Measurements from ENCODE around the gene ZBTB40. TPM values are rescaled to one million over a fixed set of nuclear protein-coding genes. Genes with fewer than 3 reads are reported as not detected.

The ZBTB40 gene, protein sequence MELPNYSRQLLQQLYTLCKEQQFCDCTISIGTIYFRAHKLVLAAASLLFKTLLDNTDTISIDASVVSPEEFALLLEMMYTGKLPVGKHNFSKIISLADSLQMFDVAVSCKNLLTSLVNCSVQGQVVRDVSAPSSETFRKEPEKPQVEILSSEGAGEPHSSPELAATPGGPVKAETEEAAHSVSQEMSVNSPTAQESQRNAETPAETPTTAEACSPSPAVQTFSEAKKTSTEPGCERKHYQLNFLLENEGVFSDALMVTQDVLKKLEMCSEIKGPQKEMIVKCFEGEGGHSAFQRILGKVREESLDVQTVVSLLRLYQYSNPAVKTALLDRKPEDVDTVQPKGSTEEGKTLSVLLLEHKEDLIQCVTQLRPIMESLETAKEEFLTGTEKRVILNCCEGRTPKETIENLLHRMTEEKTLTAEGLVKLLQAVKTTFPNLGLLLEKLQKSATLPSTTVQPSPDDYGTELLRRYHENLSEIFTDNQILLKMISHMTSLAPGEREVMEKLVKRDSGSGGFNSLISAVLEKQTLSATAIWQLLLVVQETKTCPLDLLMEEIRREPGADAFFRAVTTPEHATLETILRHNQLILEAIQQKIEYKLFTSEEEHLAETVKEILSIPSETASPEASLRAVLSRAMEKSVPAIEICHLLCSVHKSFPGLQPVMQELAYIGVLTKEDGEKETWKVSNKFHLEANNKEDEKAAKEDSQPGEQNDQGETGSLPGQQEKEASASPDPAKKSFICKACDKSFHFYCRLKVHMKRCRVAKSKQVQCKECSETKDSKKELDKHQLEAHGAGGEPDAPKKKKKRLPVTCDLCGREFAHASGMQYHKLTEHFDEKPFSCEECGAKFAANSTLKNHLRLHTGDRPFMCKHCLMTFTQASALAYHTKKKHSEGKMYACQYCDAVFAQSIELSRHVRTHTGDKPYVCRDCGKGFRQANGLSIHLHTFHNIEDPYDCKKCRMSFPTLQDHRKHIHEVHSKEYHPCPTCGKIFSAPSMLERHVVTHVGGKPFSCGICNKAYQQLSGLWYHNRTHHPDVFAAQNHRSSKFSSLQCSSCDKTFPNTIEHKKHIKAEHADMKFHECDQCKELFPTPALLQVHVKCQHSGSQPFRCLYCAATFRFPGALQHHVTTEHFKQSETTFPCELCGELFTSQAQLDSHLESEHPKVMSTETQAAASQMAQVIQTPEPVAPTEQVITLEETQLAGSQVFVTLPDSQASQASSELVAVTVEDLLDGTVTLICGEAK
- total RNA-seq = 10 to 100 TPM; 11.8 to 12.9 TPM

DNA sequence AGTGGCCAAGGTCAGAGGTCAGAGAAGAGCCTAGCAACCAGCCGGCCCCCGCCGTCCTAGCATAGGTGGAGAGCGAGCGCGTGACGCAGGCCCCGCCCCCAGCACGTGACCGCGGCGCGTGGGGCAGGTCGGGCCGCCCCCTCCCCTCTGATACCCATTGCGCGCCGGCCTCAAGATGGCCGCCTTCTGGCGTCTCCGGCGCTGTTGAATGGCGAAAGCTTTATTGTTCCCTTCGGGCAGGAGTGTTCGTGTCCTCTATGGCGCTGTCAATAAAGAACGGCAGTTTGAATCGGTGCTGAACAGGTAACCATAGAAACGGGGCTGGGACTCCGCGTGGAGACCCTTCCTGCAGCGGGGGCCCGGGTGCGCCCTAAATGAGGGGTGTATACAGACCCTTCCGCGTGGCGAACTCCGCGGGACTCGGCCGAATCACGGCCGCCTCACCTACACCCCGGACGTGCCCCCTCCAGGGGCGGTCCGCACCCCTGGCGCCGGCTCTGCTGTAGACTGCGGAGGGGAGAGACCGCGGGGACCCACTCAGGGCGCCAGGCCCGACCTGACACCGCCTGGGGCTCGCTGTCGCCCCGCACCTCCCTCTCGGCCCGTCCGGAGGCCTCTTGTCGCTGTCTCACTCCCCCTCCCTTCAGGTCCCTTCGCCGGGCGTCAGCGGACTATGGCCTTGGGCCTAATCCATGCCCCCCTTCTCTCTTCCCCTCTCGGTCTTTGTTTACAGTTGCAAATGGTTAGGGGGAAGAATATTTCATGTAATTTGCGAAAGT is at the start of gene ZBTB40:
TSS of gene ZBTB40 (plus strand) at position 150 of the 779 bp plus-strand sequence. CDS start 38,098 bp downstream, outside the sequence.
- intact Hi-C loops (cut with micrococcal nuclease) = loop anchor here (1.0 kb wide), 1 partner anchor 427 kb away; no protein-coding TSS in a partner anchor
- CTCF ChIA-PET = no interaction called here
- POLR2A ChIA-PET = no interaction called here
- DNase-seq = peak; percentile 97
- Mint-ChIP-seq H3K27ac (peak within 1 kb of the TSS; percentile 81), H3K27me3 (no peaks in the 10 kb centered on the region), H3K9me3 (no peaks in the 10 kb centered on the region), H3K4me1 (ENCODE audit: low read depth) (peaks cover 27% of the 10 kb centered on the region), H3K4me3 (peak within 1 kb of the TSS; percentile 89), H3K36me3 (no peaks in the 10 kb centered on the region)

DNA sequence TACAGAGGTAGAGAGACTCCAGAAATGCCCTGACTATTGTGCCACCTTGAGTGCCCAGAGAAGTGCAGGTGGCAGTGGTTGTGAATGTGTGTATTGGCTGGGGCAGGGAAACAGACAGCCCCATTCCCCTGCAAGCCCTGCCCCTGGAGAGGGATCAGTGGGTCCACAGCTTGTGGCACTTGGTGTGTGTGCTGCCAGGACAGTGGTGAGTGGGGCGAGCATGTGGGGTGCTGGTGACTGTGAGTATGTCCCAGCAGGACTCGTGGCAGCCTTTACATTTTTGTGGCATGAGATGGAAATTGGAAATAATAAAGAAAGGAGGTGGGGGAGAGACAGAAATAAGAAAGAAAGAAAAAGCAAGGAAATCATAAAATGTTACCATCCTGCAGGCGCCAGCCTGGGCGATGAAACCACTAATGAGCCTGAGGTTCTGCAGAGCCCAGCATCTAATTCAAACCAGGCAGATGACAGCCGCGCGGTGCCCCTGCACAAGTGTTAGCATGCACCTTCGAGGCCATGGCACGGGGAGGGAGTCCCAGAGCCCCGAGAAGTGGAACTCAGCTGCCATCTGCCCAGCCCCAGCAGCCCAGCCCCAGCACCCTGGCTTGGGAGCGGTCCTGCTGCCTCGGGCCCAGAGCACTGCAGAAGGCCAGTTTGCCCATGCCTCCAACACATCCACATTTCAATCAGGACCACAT is 49.1 kb upstream of the ZBTB40 start:
- Mint-ChIP-seq H3K36me3 (no peaks in the 10 kb centered on the region), H3K9me3 (no peaks in the 10 kb centered on the region), H3K4me3 (no peak overlapping the region), H3K4me1 (ENCODE audit: low read depth) (peaks cover 11% of the 10 kb centered on the region), H3K27ac (no peak overlapping the region), H3K27me3 (peaks cover 48% of the 10 kb centered on the region)
- ChIA-PET CTCF (interaction anchor here (0.6 kb wide), 1 partner anchor 39 kb away, joined by 4 read pairs; no protein-coding TSS in a partner anchor), POLR2A (interaction anchor here (0.6 kb wide), 1 partner anchor 14 kb away, joined by 3 read pairs; no protein-coding TSS in a partner anchor)
- intact Hi-C loops (cut with micrococcal nuclease) = no loop called here
- no peak for DNase-seq

DNA sequence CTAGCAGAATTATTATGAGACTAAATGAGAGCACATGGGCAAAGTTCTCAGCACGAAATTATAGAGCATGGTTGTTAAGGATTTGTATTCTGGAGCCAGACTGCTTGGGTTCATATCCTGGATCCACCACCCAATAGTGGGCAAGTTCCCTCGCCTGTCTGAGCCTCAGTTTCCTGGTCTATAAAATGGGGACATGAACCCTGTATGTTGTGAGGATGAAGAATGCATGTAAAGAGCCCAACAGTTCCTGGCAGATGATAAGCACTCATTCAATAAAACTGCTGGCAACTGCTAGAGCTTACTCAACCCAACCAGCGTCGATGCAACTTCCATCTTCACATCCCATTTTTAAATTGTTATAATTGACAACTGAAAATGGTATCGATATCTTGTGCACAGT is 47.2 kb upstream of the ZBTB40 start:
- ChIA-PET POLR2A (no interaction called here), CTCF (interaction anchor here (1.2 kb wide), 1 partner anchor 12 kb away, joined by 5 read pairs; no protein-coding TSS in a partner anchor)
- Mint-ChIP-seq H3K9me3 (no peaks in the 10 kb centered on the region), H3K27ac (no peak overlapping the region), H3K36me3 (no peaks in the 10 kb centered on the region), H3K4me3 (no peak overlapping the region), H3K4me1 (ENCODE audit: low read depth) (no peaks in the 10 kb centered on the region), H3K27me3 (peaks cover 35% of the 10 kb centered on the region)
- intact Hi-C loops (cut with micrococcal nuclease) = no loop called here
- no peak for DNase-seq

DNA sequence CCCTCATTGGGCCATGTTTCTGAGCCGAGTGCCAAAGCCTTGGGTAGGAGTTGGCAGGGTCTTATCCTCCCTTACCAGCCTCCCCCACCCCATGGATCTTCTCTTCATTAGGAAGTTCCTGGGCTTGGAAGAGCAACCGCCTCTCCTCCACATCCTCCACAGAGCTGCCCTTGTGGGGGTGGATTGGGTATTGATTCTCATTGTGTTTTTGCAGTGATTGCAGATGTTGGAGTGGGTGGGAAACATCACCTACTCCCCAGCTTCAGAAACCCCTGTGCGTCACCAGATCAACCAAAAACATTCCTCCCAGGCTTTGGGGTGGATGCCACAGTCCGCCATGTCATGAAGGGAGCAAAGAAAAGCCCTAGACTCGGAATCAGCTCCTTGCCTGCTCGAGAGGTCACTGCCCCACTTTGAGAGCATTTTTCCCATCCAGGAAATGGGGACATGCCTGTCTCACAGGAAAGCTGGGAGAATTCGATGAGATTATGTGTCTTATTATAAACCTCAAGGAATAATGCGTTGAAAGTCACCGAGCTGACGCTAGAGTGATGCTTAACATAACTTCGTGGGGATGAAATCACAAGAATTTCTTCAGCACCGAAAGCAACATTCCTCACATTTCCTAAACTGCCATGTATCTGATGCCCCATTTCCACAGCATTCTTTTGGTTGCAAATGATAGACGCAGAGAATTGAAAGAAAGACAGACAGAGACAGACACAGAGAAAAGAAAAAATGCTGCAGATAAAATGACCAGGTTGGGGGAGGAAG is 44.7 kb upstream of the ZBTB40 start:
- no peaks in the 10 kb centered on the region for H3K9me3 Mint-ChIP-seq
- CTCF ChIA-PET = interaction anchor here (0.6 to 1.6 kb wide), 2 partner anchors 275 to 402 kb away, joined by 3 to 4 read pairs; no protein-coding TSS in a partner anchor
- H3K4me1 Mint-ChIP-seq (ENCODE audit: low read depth) = no peaks in the 10 kb centered on the region
- H3K27ac Mint-ChIP-seq = no peak overlapping the region
- POLR2A ChIA-PET = no interaction called here
- no peaks in the 10 kb centered on the region for H3K36me3 Mint-ChIP-seq
- no peak for DNase-seq
- intact Hi-C loops (cut with micrococcal nuclease) = no loop called here
- H3K27me3 Mint-ChIP-seq = peaks cover 20% of the 10 kb centered on the region
- H3K4me3 Mint-ChIP-seq = no peak overlapping the region

DNA sequence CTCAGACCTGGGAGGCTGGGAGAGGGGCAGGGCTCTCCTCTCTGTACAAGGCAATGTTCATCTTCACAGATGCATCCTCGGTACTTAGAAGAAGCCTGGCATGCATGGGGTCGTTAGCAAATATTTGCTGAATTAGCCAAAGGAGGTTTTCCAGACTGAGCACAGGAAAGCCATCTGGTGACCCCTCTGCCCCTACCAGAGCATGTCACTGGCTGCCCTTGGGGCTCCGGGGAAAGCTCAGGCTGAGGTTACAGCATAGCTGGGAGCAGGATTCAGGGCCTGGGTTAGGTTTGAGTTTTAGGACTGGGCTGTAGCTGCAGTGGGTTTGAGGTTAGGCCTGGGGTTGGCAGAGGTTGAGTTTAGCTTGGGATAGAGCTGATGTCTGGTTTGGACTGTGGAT is 43.4 kb upstream of the ZBTB40 start:
- H3K9me3 Mint-ChIP-seq = no peaks in the 10 kb centered on the region
- peaks cover 14% of the 10 kb centered on the region for H3K27me3 Mint-ChIP-seq
- ChIA-PET POLR2A (no interaction called here), CTCF (interaction anchor here (1.6 kb wide), 1 partner anchor 277 kb away, joined by 4 read pairs; no protein-coding TSS in a partner anchor)
- intact Hi-C loops (cut with micrococcal nuclease) = no loop called here
- no peaks in the 10 kb centered on the region for H3K4me1 Mint-ChIP-seq (ENCODE audit: low read depth)
- no peak overlapping the region for H3K4me3 Mint-ChIP-seq
- no peak overlapping the region for H3K27ac Mint-ChIP-seq
- H3K36me3 Mint-ChIP-seq = no peaks in the 10 kb centered on the region
- DNase-seq = no peak

DNA sequence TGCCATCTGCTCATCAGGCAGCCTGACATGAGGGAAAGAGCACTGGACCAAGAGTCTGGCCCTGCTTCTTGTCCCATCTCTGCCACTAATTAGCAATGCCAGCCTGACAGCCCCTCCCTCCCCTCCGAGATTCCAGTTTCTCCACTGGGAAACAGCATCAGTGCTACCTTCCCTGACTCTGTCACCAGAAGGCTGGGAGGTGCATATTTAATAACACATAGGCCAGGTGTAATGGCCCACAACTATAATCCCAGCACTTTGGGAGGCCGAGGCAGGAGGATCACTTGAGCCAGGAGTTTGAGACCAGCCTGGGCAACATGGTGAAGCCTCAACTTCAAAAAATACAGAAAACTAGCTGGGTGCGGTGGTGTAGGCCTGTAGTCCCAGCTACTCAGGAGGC is 41.2 kb upstream of the ZBTB40 start:
- peaks cover 2% of the 10 kb centered on the region for H3K27me3 Mint-ChIP-seq
- H3K36me3 Mint-ChIP-seq = no peaks in the 10 kb centered on the region
- DNase-seq = no peak
- no peaks in the 10 kb centered on the region for H3K9me3 Mint-ChIP-seq
- ChIA-PET CTCF (no interaction called here), POLR2A (no interaction called here)
- no peak overlapping the region for H3K4me3 Mint-ChIP-seq
- no peak overlapping the region for H3K27ac Mint-ChIP-seq
- intact Hi-C loops (cut with micrococcal nuclease) = no loop called here
- H3K4me1 Mint-ChIP-seq (ENCODE audit: low read depth) = no peaks in the 10 kb centered on the region

DNA sequence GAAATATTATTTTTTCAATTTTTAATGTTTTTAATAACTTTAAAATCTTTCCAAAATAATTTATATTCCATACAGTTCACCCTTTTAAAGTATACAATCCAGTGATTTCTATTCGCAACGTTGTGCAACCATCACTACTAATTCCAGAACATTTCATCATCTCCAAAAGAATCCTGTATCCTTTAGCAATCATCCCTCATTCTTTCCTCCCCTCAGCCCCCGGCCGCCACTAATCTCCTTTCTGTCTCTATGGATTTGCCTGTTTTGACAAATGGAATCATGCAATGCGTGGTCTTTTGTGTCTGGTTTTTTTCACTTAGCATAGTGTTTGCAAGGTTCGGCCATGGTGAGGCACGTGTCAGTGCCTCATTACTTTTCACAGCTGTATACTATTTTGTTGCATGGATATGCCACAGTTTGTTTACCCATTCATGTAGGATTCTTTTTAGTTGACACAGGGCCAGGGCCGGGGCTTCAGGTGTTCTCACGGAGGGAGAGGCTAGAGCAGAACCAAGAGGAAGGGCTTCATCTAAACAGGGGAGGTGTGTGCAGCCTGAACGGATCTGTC is 40.6 kb upstream of the ZBTB40 start:
- ChIA-PET CTCF (no interaction called here), POLR2A (no interaction called here)
- Mint-ChIP-seq H3K9me3 (no peaks in the 10 kb centered on the region), H3K27me3 (peaks cover 3% of the 10 kb centered on the region), H3K4me3 (no peak overlapping the region), H3K4me1 (ENCODE audit: low read depth) (no peaks in the 10 kb centered on the region), H3K36me3 (no peaks in the 10 kb centered on the region), H3K27ac (no peak overlapping the region)
- no peak for DNase-seq
- intact Hi-C loops (cut with micrococcal nuclease) = no loop called here

DNA sequence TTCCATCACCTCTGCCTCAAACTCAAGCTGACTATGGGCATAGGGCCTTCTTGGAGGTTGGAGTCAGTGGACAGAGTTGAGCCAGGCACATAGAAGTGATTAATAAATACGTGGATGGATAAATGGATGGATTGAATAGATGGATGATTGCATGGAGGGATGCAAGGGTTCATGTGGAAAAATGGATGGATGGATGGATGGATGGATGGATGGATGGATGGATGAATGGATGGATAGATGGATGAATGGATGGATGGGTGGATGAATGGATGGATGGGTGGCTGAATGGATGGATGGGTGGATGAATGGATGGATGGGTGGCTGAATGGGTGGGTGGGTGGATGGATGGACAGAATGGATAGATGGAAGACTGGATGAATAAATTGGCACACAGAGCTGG is 40.1 kb upstream of the ZBTB40 start:
- H3K27me3 Mint-ChIP-seq = peaks cover 5% of the 10 kb centered on the region
- H3K4me1 Mint-ChIP-seq (ENCODE audit: low read depth) = no peaks in the 10 kb centered on the region
- no peak overlapping the region for H3K27ac Mint-ChIP-seq
- CTCF ChIA-PET = no interaction called here
- DNase-seq = no peak
- H3K4me3 Mint-ChIP-seq = no peak overlapping the region
- no peaks in the 10 kb centered on the region for H3K9me3 Mint-ChIP-seq
- intact Hi-C loops (cut with micrococcal nuclease) = no loop called here
- POLR2A ChIA-PET = no interaction called here
- no peaks in the 10 kb centered on the region for H3K36me3 Mint-ChIP-seq

DNA sequence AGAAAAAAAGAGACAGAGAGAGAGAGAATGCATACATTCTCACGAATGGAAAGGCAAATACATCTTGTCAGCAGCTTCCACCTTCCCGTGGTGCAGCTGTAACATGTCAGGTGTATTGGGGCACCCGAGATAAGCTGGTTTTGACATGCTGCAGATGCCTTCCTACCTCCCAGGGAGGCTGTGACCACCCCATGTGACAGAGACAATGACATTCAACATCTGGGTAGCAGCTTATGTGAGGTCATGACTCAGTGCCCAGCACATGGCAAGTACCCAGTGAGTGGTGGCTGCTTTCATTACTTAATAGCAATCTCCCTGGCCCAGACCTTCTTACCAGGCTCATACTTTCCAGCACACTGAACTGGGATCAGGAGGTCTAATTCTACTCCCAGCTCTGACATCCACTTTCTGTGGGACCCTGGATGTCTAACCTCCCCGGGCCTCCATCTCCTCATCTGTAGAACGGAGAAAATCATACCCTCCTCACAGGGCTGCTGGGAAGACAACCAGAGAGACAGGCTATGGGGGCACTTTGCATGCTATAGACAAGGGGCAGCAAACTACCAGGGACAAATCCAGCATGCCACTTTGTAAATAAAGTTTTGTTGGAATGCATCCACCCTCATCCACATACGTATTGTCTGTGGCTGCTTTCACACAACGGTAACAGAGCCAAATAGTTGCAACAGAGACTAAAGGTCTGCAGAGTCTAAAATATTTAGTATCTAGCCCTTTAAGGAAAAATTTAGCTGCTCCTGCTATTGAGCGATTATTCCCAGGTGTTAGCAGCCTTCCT is 38.5 kb upstream of the ZBTB40 start:
- POLR2A ChIA-PET = no interaction called here
- Mint-ChIP-seq H3K4me3 (no peak overlapping the region), H3K4me1 (ENCODE audit: low read depth) (no peaks in the 10 kb centered on the region), H3K9me3 (no peaks in the 10 kb centered on the region), H3K36me3 (no peaks in the 10 kb centered on the region), H3K27me3 (peaks cover 11% of the 10 kb centered on the region), H3K27ac (no peak overlapping the region)
- intact Hi-C loops (cut with micrococcal nuclease) = no loop called here
- no peak for DNase-seq
- CTCF ChIA-PET = interaction anchor here (0.7 kb wide), 1 partner anchor 809 kb away, joined by 3 read pairs; no protein-coding TSS in a partner anchor

DNA sequence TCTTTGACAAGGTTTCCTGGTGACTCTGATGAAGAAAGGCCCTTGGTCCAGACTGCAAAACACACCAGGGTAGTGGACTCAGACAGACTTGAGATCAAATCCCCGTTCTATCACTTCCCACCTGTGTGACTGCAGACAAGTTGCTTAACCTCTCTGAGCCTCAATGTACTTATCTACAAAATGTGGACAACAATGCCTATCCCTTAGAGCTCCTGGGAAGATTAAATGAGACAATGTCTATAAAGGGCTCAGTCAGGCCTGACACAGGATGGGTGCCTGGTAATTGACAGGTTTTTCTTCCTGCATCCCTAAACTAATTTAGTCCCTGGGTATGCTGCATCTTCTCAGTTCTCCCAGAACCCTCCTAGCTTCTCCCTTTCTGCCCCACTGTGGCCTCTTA is 37.9 kb upstream of the ZBTB40 start:
- Mint-ChIP-seq H3K4me1 (ENCODE audit: low read depth) (no peaks in the 10 kb centered on the region), H3K36me3 (no peaks in the 10 kb centered on the region), H3K27me3 (peaks cover 17% of the 10 kb centered on the region), H3K4me3 (no peak overlapping the region), H3K27ac (no peak overlapping the region), H3K9me3 (no peaks in the 10 kb centered on the region)
- intact Hi-C loops (cut with micrococcal nuclease) = no loop called here
- ChIA-PET POLR2A (no interaction called here), CTCF (no interaction called here)
- DNase-seq = no peak

Measured in activated CD4-positive, alpha-beta memory T cell treated with anti-CD3 and anti-CD28 coated beads for 36 hours (primary cell).